Ishikawa (cell line): ENCODE results near the gene KIRREL3.

Experiments
- CREB1 ChIP-seq: IDR thresholded peaks from 2 replicates; pipeline ENCODE4 v1.6.1; 2012; ENCODE audit warnings: low read depth
- EGR1 ChIP-seq: IDR thresholded peaks from 2 replicates; pipeline ENCODE4 v1.6.1; 2012
- EP300 ChIP-seq: IDR thresholded peaks from 2 replicates; pipeline ENCODE4 v1.6.1; 2012; ENCODE audit warnings: borderline replicate concordance
- FOXM1 ChIP-seq: IDR thresholded peaks from 2 replicates; pipeline ENCODE4 v1.6.1; 2012; ENCODE audit warnings: low read depth, borderline replicate concordance
- MAX ChIP-seq: IDR thresholded peaks from 2 replicates; pipeline ENCODE4 v1.6.1; 2012
- NFIC ChIP-seq: IDR thresholded peaks from 2 replicates; pipeline ENCODE4 v1.6.1; 2012
- RAD21 ChIP-seq: IDR thresholded peaks from 2 replicates; pipeline ENCODE4 v1.6.1; 2012; ENCODE audit warnings: low read depth
- REST ChIP-seq: IDR thresholded peaks from 2 replicates; pipeline ENCODE4 v1.6.1; 2012; ENCODE audit warnings: low read depth, mild to moderate bottlenecking
- TAF1 ChIP-seq: IDR thresholded peaks from 2 replicates; pipeline ENCODE4 v1.6.1; 2012; ENCODE audit warnings: low read depth, mild to moderate bottlenecking
- TCF12 ChIP-seq: IDR thresholded peaks from 2 replicates; pipeline ENCODE4 v1.6.1; 2012; ENCODE audit warnings: low read depth
- TEAD4 ChIP-seq: IDR thresholded peaks from 2 replicates; pipeline ENCODE4 v1.6.1; 2012
- USF1 ChIP-seq: IDR thresholded peaks from 2 replicates; pipeline ENCODE4 v1.6.1; 2012
- YY1 ChIP-seq: IDR thresholded peaks from 2 replicates; pipeline ENCODE4 v1.6.1; 2012; ENCODE audit warnings: low read depth
- ZBTB7A ChIP-seq: IDR thresholded peaks from 2 replicates; pipeline ENCODE4 v1.6.1; 2012; ENCODE audit warnings: low read depth

GRCh38 chr11:126702165-126702720 lies 298.3 kb downstream of the KIRREL3 start:
- TF ChIP-seq FOXM1 (no peak), REST (no peak), TCF12 (no peak), NFIC (no peak), MAX (no peak), TAF1 (no peak), RAD21 (no peak), TEAD4 (no peak), ZBTB7A (no peak), EGR1 (no peak), YY1 (no peak), USF1 (no peak), EP300 (no peak), CREB1 (no peak)
